Ascending aorta (tissue), 2 donors: ENCODE measurements around the gene PPM1D. TPM values are rescaled to one million over a fixed set of nuclear protein-coding genes. Genes with fewer than 3 reads are reported as not detected.
"Not testable (repeated sequence)": the region's sequence is repeated elsewhere in the genome, so short reads cannot be mapped to it uniquely, and the experiment has no call there.

Experiments used
- DNase-seq, 2 donors: peaks; one replicate each; pipeline ENCODE4 v3.0.0-alpha.2; 2019; ENCODE audit warnings: low spot score in 2 of 2
- H3K27ac ChIP-seq, 2 donors: fragments of 200-600 bp; sonication (generic); one replicate each; pipeline ENCODE4 v1.5.1; 2016 to 2017; ENCODE audit warnings: mild to moderate bottlenecking in 1 of 2
- H3K27me3 ChIP-seq: fragments of 200-600 bp; sonication (generic); one replicate; pipeline ENCODE4 v1.5.1; 2017
- H3K36me3 ChIP-seq, 2 donors: fragments of 200-600 bp; sonication (generic); one replicate each; pipeline ENCODE4 v1.5.1; 2016
- H3K4me1 ChIP-seq, 2 donors: fragments of 200-600 bp; sonication (generic); one replicate each; pipeline ENCODE4 v1.5.1; 2016 to 2017; ENCODE audit warnings: mild to moderate bottlenecking in 1 of 2
- H3K4me3 ChIP-seq, 2 donors: fragments of 200-600 bp; sonication (generic); one replicate each; pipeline ENCODE4 v1.5.1; 2016 to 2017; ENCODE audit warnings: mild to moderate bottlenecking in 1 of 2
- H3K9me3 ChIP-seq, 2 donors: fragments of 200-600 bp; sonication (generic); one replicate each; pipeline ENCODE4 v1.5.1; 2016
- intact Hi-C: fragments of 100-400 bp; cut with DNase I; formaldehyde crosslinking; loops from one replicate; pipeline ENCODE4 v1.15.1; 2023
- total RNA-seq: library from RNA; depleted of rRNA; stranded (reverse); fragments of >200 nt; gene quantifications from one replicate; pipeline ENCODE4 v1.1.0, GENCODE V29; 2016
- TF ChIP-seq, protein P1 (sequence below), 3 experiments: fragments of 200-600 bp in 2 of 3; fragments of 450-650 bp in 1 of 3; sonication (generic) in 2 of 3; IDR thresholded peaks; one replicate each; pipeline ENCODE4 v1.5.1; 2016 to 2019; ENCODE audit warnings: antibody characterized with exemption in 3 of 3, mild to moderate bottlenecking in 1 of 3, moderate library complexity in 1 of 3

PPM1D gene
- total RNA-seq, 1 donor from 2014 or later, result 6.0 TPM

DNA sequence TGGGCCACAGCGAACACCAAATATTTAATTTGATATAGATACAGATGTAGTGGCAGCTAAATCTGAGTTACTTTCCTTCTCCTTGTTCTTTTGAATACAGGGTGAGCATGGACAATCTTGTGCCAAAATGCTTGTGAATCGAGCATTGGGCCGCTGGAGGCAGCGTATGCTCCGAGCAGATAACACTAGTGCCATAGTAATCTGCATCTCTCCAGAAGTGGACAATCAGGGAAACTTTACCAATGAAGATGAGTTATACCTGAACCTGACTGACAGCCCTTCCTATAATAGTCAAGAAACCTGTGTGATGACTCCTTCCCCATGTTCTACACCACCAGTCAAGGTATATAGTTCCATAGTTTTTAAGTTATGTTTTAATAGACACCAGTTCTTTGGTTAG, 56.5 kb downstream of the PPM1D start:
- intact Hi-C loops, result no loop called here

DNA sequence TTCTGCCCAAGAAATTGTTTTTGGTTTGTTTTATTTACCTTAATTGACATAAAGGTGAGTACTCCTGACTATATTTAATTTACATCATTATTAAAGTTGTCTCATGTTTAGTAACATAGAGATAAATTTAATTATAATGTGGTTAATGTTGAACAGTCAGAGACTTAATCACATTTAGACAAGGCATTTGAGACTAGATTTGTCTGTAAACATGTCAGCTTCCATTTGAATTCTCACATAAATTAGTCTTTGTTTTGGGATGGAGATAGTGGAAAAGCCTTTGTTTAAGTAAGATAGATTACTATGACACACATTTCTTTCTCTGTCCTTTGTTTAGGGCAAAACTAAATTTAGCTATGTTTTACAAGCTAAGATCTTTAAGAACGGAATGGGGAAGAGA, 59.2 kb downstream of the PPM1D start:
- intact Hi-C loops, result no loop called here
- TF ChIP-seq, protein P1, sequence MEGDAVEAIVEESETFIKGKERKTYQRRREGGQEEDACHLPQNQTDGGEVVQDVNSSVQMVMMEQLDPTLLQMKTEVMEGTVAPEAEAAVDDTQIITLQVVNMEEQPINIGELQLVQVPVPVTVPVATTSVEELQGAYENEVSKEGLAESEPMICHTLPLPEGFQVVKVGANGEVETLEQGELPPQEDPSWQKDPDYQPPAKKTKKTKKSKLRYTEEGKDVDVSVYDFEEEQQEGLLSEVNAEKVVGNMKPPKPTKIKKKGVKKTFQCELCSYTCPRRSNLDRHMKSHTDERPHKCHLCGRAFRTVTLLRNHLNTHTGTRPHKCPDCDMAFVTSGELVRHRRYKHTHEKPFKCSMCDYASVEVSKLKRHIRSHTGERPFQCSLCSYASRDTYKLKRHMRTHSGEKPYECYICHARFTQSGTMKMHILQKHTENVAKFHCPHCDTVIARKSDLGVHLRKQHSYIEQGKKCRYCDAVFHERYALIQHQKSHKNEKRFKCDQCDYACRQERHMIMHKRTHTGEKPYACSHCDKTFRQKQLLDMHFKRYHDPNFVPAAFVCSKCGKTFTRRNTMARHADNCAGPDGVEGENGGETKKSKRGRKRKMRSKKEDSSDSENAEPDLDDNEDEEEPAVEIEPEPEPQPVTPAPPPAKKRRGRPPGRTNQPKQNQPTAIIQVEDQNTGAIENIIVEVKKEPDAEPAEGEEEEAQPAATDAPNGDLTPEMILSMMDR (IDR thresholded peaks at IDR 0.05), result no peak
- Histone ChIP-seq H3K9me3 (no peaks in the 10 kb centered on the region), H3K36me3 (peaks cover 0 to 27% of the 10 kb centered on the region in 2 donors), H3K27me3 (no peaks in the 10 kb centered on the region), H3K4me3 (no peak overlapping the region), H3K27ac (no peak overlapping the region), H3K4me1 (no peaks in the 10 kb centered on the region)
- DNase-seq, result no peak

More for the DNA sequence above, 56.5 kb downstream of the PPM1D start:
- Histone ChIP-seq H3K9me3 (no peaks in the 10 kb centered on the region), H3K4me1 (no peaks in the 10 kb centered on the region), H3K36me3 (peaks cover 0 to 18% of the 10 kb centered on the region in 2 donors), H3K27ac (no peak overlapping the region), H3K4me3 (no peak overlapping the region), H3K27me3 (no peaks in the 10 kb centered on the region)
- TF ChIP-seq, protein P1 (IDR thresholded peaks at IDR 0.05), result no peak
- no peak for DNase-seq

DNA sequence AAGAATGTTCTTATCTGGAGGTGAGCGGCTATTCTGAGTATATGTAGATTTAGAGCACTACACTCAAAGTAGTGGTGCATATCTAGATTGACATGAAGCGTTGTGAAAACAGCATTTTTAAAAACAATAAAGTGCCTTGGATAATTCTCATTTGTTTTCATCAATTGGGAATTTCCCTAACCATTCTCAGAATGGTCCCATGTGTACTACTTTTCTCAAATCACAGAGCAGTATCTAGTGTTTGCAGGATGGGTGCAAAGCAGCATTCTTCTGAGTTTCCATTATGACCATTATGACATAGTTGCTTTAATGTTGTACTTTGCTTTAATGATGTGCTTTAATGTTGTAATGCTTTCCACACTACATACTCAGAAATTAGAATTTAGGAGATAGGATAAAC, 61.5 kb downstream of the PPM1D start:
- Histone ChIP-seq H3K9me3 (no peaks in the 10 kb centered on the region), H3K36me3 (peaks cover 12 to 47% of the 10 kb centered on the region in 2 donors), H3K4me1 (no peaks in the 10 kb centered on the region), H3K27ac (no peak overlapping the region), H3K4me3 (no peak overlapping the region), H3K27me3 (no peaks in the 10 kb centered on the region)
- intact Hi-C loops, result no loop called here
- DNase-seq, result no peak
- TF ChIP-seq, protein P1 (IDR thresholded peaks at IDR 0.05), result no peak

DNA sequence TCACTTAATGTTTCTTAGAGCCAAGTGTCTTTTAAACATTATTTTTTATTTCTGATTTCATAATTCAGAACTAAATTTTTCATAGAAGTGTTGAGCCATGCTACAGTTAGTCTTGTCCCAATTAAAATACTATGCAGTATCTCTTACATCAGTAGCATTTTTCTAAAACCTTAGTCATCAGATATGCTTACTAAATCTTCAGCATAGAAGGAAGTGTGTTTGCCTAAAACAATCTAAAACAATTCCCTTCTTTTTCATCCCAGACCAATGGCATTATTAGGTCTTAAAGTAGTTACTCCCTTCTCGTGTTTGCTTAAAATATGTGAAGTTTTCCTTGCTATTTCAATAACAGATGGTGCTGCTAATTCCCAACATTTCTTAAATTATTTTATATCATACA, 64.0 kb downstream of the PPM1D start:
- Histone ChIP-seq H3K9me3 (no peaks in the 10 kb centered on the region), H3K4me1 (no peaks in the 10 kb centered on the region), H3K36me3 (peaks cover 12 to 33% of the 10 kb centered on the region in 2 donors), H3K27me3 (no peaks in the 10 kb centered on the region), H3K27ac (no peak overlapping the region), H3K4me3 (no peak overlapping the region)
- DNase-seq, result no peak
- TF ChIP-seq, protein P1 (IDR thresholded peaks at IDR 0.05), result no peak
- intact Hi-C loops, result no loop called here

DNA sequence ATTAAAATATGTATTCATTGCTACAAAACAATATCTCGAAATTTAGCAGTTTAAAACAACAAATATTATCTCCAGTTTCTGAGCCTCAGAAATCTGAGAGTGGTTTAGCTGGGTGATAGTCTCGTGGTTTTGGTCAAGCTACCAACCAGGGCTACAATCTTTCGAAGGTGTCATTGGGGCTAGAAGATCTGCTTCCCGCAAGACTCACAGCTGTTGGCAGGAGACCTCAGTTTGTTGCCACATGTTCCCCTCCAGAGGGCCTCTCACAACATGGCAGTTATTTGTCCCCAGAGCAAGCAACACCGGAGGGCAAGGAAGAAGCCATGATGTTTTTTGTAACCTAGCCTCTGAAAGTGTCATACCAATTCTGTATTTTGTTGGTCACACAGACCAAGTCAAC, 65.6 kb downstream of the PPM1D start:
- intact Hi-C loops, result no loop called here
- TF ChIP-seq, protein P1 (IDR thresholded peaks at IDR 0.05), result no peak
- no peak for DNase-seq
- H3K27ac ChIP-seq, result no peak overlapping the region
- H3K27me3 ChIP-seq, result no peaks in the 10 kb centered on the region
- H3K4me1 ChIP-seq, result no peaks in the 10 kb centered on the region
- H3K36me3 ChIP-seq, result peaks cover 12 to 31% of the 10 kb centered on the region in 2 donors
- H3K4me3 ChIP-seq, result no peak overlapping the region
- no peaks in the 10 kb centered on the region for H3K9me3 ChIP-seq

DNA sequence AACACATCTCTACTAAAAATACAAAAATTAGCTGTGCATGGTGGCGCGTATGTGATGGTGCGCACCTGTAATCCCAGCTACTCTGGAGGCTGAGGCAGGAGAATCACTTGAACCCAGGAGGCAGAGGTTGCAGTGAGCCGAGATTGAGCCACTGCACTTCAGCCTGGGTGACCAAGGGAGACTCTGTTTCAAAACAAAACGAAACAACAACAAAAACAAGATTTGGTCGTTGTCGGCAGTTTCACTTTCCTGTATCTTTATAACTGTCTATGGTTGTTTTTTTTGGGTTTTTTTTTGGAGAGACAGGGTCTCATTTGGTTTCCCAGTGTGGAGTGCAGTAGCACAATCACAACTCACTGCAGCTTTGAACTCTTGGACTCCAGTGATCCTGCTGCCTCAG, 68.7 kb downstream of the PPM1D start:
- H3K9me3 ChIP-seq, intact Hi-C loops, H3K27me3 ChIP-seq, H3K4me3 ChIP-seq, H3K4me1 ChIP-seq, DNase-seq, H3K27ac ChIP-seq: not testable (repeated sequence)
- H3K36me3 ChIP-seq, result peaks cover 12 to 21% of the 10 kb centered on the region in 2 donors
